T-helper 9 cell (primary cell): ENCODE results near the gene RIPOR3.
"Not testable (repeated sequence)": the region's sequence is repeated elsewhere in the genome, so short reads cannot be mapped to it uniquely, and the experiment has no call there.

Experiments
- DNase-seq: peaks from one replicate; pipeline ENCODE4 v3.0.0-alpha.2; 2020

Gene RIPOR3

DNA sequence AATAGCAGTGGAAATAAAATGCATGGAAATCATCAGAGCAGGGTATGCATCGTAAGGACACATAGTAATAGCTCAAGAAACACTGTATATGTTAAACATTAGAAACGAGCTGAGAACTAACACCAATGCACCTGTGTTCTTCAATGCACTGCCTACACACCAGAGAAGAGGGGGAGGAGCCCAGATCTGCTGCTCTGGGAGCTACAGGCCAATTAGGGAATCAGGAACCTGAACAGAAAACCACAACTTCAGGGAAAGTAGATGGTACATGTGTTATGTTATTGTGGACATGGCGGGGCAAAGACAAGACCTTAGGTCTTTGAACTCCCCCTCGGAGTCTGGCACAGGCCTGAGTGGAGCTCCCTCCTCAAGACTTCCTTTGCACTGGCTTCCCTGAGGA, 39.7 kb downstream of the RIPOR3 start:
- DNase-seq, result no peak

DNA sequence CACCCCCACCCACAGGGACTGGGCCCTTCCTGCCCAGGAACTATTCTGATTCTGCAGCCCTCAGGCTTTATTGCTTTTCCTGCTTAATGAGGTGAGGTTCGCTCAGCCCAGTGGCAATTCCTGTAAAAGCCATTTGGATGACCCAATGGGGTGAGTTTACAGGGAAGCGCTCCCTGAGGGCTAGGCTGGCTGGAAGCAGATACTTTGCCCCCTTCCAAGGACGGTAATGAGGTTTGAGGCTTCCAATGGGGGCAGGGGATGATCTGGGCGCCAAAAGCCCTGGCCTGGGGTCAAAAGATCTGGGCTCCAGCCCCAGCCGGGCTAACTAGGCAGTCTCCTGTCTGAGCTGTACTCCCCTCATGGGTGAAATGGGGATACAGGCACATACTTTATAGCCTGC, 41.8 kb downstream of the RIPOR3 start:
- DNase-seq, result no peak

DNA sequence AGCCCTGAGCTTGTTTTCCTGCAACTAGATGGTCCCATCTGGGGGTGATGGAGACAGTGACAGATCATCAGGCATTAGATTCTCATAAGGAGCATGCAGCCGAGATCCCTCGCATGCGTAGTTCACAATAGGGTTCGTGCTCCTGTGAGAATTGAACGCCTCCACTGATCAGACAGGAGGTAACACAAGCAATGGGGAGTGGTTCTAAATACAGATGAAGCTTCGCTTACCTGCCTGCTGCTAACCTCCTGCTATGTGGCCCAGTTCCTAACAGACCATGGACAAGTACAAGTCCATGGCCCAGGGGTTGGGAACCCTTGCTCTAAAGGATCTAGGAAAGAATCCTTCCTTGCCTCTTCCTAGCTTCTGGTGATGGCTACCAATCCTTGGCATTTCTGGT, 42.7 kb downstream of the RIPOR3 start:
- DNase-seq, result no peak

DNA sequence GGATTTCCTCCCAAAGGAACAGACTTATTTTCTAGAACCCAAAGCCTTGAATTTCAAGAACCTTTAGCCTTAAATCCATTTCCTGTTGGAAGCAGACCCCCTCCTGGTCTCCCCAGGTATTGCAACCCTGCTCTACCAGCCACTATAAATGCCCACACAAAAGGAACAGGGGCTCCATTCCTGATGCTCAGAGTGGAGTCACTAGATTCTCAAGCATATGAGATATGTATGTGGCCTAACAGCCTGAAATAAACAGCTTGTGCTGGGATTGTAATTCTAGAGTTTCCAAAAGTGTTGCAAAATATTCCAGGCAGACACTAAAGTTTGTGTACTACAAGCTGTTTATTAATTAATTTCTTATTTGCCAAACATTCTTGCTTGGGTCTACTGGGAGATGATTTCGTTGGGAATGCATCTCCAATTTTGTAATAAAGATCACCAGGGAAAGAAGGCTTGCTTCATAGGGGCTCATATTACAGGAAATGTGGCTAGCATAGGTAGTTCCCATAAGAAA, 44.8 kb downstream of the RIPOR3 start:
- DNase-seq, result no peak

DNA sequence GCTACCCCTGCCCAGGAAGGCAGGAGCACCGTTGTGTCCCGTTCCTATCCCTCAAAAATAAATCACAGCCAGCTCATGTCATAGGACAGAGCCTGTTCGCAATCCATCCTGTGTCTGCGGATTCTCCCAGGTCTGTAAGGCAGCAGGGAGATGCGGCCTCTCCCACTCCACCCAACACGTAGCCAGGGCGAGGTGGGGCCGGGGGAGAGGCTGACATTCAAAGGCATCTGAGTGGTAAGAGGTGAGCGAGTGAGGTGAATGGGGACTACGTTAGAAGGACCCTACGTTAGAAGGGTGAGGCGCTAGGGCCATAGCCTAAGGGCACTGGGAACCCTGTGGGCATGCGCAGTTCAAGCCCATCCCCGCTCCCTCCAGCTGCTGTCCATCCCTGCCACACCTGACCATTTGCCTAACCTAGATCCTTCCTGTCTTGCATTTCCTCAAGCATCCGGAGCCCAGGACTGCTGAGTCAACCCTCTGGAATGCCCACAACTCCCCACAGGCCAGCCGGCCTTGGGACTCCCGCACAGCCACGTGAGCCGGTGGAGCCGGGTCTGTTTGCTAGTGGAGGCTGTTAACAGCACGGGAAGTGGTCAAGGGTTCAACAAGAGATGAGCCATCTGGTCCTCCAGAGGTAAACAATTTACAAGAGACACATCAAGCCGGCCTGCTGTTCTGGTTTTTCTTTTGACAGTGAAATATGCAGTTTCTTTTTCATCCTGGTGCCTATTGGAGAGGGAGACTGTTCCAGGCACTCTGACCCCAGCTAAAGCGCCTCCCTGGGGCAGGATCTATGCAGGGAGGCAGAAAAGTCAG, 45.9 kb downstream of the RIPOR3 start:
- no peak for DNase-seq

DNA sequence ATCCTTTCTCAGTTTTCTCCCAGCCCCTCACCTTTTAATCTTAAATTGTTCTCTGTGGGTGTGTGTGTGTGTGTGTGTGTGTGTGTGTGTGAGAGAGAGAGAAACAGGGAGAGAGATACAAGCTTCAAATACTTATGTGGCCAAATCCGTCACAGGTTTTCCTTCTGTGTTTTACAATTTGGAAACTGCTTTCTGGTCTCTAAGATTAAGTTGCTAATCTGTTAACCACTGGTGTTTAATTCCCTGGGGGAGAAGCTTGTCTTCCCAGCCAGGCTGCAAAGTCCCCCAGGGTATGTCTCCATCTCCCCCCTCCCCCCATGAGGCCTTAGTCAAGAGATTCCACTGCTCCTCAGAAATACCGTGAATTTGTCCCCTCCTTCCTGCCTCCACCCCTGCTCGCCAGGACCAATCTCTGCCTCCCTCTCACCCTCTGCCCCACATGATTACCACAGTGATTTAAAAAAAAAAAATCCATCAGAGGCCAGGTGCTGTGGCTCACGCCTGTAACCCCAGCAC, 49.0 kb downstream of the RIPOR3 start:
- no peak for DNase-seq

DNA sequence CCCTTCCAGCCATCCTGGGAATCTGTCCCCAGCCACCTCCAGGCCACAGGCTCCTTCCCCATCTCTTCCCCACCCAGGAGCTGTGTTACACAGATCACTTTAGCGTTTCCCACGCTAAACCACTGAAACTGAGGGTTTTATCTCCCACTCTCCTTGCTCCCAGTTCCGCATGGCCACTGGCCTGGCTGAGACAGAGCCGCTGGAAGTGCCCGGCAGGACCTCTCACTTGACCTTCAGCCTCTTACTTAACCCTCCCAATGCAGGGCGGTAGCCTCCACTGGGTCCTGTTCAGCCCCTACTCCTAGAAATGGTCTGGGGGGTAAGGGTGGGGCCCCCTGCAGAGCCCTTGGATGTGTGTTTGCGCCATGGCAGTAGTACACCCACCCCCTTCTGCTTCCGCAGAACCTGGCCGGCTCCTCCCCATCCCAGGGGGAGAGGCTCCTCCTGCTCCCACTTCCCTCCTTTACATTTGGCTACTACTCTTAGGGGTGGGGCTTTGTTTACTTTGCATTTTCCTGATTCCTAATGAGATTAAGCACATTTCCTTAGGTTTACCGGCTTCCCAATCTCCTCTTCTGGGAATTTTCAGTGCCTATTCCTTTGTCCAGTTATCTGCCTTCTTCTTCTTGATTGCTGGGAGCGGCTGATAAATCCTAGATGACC, 49.6 kb downstream of the RIPOR3 start:
- not testable (repeated sequence) for DNase-seq

DNA sequence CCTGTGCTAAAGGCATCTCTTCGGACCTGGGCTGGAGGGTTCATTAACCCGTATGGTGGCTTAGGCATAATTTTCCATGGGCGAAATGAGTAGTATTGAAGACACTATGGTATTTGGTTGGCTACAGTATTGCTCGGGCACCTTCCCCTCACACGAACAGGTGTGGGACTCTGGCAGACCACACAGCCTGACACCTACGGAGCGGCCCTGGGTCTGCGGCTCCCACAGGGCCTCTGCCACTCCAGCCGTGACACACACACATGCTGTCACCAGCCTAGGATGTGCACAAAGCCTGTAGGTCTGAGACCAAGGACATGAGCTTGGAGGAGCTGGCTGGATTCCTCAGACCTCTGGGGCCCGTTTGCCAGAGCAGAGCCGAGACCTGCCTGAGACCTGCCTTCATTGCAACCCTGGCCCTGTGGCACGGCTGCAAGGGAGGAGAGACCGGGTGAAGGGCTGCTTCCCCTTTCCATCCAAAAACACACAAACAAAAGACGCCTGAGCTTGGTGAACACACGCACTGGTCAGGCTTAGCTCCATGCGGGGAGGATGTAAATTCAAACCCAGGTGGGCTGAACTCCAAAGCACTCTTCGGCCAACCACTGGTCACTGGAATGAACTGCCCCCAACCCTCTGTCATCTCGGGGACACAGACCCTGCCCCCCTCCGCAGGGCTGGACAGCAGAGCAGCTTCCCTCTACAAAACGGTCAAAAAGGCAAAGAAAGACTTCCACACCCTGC, 51.2 kb downstream of the RIPOR3 start:
- DNase-seq, result not testable (repeated sequence)

DNA sequence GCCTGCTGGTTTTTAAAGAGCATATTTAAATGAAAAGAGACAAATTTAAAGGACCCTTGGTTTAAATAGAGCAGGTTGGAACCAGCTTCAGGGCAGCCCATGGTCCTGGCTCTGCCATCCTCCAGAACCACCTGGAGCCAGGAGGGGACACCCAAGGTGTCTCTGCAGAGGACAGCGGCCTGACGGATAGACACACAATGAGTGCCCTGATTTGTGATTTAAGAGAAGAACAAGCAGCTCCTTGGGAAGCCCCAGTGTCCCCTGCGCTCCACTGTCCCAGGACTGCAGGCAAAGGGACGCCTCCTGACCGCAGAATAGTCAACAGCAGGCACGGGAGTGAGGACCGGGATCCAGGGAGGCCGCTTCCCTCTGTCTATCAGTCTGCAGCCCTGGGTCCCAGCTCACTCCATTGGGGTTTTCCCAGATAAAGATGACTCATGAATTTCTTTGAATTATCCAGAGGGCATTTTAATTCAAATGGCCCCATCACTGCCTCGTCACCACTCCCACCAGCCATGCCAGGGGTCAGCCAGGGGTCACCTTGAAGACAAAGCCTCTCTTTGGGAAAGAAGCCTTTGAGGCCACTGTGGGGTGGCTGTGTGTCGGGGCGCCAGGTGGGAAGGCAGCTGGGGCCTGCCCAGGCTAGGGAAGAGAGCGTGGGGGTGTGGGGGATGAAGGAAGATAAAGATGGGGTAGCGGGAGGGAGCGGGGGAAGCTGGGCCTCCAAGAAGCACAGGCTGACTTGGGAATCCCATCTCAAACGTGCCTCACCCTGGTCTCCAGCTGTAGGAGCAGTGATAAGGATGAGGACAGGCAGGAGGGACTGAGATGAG, 53.1 kb downstream of the RIPOR3 start:
- DNase-seq, result not testable (repeated sequence)

DNA sequence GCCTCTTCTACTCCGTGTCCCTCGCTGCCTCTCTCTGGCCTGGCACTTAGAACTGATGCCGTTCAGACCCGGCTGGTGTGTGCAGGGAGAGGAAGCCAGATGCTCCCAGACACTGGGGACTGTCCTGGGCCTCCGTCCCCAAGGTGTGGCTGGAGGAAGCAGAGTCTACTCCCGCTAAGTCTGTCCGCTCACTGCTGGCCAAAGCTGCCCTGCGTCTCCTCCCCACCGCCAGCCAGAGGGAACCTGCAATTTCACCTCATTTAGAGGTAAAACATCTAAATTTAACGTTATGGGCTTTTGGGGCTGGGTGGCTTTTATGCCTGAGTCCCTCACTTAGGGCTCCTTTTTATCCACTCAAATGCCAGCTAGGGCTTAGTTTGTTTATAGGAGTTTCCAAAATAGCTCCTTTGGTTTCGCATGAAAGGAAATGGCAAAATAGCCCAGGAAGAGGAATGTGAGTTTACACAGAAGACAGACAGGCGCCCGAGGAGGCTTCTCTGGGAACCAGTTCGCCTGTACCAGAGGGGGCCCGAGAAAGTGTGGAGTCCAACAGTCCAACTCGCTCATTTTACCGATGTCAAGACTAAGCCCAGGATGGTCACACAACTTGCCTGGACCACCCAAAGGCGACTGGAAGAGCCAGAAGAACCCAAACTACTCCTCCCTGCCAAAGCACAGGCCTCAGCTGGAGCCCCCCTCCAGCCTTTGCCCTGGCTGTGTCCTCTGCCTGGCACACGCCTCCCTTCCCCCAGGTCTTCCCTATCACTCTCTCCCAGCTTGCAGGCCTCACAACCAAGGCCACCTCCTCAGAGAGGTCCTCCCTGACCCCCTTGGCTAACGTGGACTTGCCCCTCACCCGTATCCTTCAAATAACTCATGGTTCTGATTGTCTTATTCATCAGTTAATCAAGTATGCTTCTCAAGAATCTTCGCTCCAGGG, 54.5 kb downstream of the RIPOR3 start:
- no peak for DNase-seq

DNA sequence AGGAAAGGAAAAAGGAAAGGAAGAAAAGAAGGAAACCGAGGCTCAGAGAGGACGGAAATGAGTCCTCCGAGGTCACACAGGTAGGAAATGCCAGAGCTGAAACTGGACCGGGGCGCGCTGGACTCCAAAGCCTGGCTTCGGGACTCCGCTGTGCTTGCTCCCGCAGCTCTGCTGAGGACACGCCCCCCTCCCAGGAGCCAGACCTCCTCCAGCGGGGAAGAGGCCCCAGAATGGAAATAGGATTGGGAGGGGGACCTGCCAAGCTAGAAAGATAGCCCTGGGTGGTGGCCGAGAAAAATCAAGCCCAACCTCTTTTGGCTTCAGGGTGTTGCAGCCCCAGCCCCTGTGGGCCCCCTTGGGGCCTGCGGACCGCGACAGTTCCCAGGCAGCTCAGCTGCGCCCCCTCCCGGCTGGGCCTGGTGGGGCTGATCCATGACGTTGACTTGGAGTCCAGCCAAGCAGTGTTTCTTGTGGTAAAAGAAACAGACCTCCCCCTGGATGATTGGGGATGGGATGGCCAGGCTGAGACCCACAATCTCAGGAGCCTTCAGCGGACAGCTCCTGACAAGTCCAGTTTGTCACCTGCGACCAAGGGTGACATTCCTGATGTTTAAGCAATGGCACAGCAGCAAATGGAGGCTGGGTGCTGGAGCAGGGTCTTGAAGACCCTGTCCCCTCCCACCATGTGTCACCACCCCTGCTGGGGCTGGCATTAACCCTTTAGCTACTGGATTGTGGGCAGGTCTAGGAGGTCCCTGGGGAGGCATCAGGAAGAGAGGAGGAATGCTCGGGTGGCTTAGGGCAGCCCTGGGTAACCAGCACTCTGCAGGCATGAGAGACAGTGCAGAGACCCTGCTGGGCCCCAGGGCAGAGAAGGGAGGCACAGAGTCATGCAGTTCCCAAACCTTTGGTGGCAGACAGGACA, 55.4 kb downstream of the RIPOR3 start:
- DNase-seq, result peak; percentile 45

DNA sequence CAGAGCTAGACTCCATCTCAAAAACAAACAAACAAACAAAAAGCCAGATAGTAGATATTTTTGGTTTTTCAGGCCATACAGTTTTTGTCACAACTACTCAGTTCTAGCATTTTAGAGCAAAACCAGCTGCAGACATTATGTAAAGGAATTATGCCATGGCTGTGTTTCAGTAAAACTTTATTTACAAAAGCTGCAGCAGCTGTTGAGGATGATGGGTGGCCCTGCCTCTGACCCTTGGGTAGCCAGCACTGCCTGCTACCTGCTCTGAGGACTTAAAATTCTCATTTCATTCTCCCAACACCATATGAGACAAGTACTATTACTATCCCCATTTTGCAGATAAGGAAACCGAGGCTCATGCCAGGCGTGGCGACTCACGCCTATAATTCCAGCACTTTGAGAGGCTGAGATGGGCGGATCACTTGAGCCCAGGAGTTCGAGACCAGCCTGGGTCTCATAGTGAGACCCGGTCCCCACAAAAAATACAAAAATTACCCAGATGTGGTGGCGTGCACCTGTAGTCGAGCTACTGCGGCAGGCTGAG, 56.3 kb downstream of the RIPOR3 start:
- no peak for DNase-seq

DNA sequence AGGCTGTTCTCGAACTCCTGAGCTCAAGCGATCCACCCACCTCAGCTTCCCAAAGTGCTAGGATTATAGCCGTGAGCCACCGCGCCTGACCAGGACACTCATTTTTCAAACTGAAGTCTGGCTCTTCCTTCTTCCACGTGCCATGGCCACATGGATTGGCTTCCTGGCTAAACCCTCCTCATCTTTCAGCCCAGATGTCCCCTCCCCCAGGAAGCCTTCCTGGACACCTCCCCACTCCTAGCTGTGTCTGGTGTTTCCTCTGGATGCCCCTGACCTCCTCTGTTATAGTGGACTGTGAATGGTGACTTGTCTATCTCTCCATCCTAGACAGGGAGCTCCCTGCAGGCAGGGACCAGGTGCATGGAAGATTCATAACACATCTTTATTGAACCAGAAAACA, 57.2 kb downstream of the RIPOR3 start:
- no peak for DNase-seq

DNA sequence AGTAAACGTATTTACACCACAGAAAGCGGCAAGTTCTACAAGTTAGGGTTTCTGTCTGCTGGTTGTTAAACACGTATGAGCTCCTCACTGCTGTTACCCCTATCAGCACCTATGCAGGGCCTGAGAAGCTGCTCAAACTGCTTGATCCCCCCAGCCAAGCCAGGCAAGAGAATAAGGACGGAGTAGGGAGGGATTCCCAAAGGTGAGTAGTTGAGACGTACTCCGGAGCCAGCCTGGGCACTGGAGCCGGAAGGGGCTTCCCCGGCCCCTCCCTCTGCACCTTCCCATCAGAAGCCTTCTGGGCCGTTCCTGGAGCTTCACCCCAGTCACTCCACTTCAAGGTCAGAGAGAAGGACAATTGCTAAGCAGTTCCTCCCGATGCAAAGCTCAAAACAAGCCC, 58.0 kb downstream of the RIPOR3 start:
- DNase-seq, result no peak

DNA sequence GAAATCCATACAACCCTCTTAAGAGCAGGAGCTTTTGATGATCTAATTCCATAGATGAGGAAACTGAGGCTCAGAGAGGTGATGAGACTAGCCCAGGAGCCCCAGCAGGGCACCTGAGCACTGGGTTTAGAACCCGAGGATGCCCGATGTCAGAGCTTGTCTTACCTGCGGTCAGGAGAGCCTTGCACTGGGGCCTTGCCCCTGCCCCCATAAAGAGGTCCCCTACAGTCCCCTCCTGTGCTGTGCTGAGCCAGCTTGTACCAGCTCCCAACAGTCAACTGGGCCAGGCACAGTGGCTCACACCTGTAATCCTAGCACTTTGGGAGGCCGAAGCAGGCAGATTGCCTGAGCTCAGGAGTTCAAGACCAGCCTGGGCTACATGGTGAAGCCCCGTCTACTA, 58.6 kb downstream of the RIPOR3 start:
- no peak for DNase-seq

DNA sequence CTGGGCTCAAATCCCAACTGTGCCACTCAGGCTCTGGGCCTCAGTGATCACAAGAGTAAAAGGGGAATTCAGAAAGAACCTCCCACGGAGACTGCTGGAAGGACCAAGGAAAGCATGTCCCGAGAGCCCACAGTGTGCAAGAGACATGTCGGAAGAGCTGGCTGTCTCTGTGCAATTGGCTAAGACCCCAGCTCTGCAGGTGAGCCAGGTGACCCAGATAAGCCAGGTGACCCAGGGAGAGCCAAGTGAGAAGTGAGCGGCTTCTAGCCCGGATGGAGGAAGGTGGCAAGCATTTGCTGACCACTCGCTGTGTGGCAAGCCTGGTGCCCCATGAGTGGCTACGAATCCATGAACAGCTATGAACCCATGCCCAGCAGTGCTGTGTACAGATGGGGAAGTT, 59.1 kb downstream of the RIPOR3 start:
- no peak for DNase-seq

DNA sequence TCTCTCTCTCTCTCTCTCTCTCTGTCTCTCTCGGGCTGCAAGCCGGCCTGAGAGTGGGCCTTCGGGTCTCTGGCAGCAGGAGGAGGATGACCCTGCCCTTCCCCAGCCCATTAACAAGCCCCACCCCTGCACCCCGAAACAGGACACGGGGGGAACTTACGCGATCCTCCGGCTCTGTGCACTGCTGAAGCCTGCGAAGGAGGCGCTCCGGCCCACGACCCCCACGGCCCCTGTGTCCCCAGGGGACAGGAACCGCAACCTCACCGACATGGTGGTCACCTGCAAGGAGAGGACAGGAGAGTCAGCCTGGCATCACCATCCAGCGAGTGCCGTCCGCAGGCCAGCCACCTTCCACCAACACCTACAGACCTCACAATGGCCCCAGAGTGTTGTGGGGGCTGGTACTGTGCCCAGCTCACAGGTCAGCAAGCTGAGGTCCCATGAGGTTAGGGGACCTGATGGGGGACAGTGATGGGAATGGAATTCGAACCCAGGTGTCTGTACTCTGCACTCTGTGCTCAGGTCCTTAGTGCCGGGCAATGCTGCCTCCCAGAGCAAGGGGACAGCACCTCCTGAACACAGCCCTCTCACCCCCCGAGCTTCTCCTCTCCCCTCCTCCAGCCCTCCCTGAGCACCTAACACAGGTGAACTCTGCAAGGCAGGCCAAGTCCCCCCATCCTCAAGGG, 60.6 kb downstream of the RIPOR3 start:
- no peak for DNase-seq

DNA sequence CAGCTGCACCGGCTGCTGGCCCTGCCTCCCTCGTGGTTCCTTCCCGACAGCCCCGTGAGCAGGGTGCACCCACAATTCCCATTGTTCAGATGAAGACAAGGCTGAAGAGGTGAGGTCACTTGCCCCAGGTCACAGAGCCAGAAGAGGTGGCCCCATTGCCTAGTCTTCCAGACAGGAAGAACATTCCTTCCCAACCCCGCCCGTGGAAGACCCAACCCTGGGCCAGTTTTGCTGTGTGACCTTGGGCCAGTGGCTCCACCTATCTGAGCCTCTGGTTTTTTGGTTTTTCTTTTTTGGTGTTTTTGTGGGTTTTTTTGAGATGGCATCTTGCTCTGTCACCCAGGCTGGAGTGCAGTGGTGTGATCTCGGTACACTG, 61.7 kb downstream of the RIPOR3 start:
- no peak for DNase-seq
